Parathyroid adenoma (tissue), 2 donors: ENCODE data around the gene RBMS1.
A peak's percentile ranks its signal among the peaks of the same experiment; 100 is the strongest.

Experiments used
- H2AFZ ChIP-seq: fragments of 300-600 bp; sonication (generic); one replicate; pipeline ENCODE4 v1.7.0; 2017; ENCODE audit warnings: antibody characterized with exemption, mild to moderate bottlenecking
- H3K27ac ChIP-seq: fragments of 300-600 bp; sonication (generic); one replicate; pipeline ENCODE4 v1.7.0; 2017
- H3K27me3 ChIP-seq: fragments of 300-600 bp; sonication (generic); one replicate; pipeline ENCODE4 v1.7.0; 2017; ENCODE audit warnings: low read length; ENCODE audit not compliant: control insufficient read depth, insufficient read depth
- H3K36me3 ChIP-seq: fragments of 300-600 bp; sonication (generic); one replicate; pipeline ENCODE4 v1.7.0; 2017; ENCODE audit warnings: low read length; ENCODE audit not compliant: control insufficient read depth, insufficient read depth
- H3K4me1 ChIP-seq: fragments of 300-600 bp; sonication (generic); one replicate; pipeline ENCODE4 v1.7.0; 2017; ENCODE audit warnings: control low read depth
- H3K4me2 ChIP-seq: fragments of 300-600 bp; sonication (generic); one replicate; pipeline ENCODE4 v1.7.0; 2017; ENCODE audit warnings: low read length
- H3K4me3 ChIP-seq: fragments of 300-600 bp; sonication (generic); one replicate; pipeline ENCODE4 v1.7.0; 2017; ENCODE audit warnings: low read depth, low read length
- H3K79me2 ChIP-seq: fragments of 300-600 bp; sonication (generic); one replicate; pipeline ENCODE4 v1.7.0; 2017; ENCODE audit warnings: control low read depth
- H3K9ac ChIP-seq: fragments of 300-600 bp; sonication (generic); one replicate; pipeline ENCODE4 v1.7.0; 2017; ENCODE audit warnings: mild to moderate bottlenecking
- H3K9me3 ChIP-seq: fragments of 300-600 bp; sonication (generic); one replicate; pipeline ENCODE4 v1.7.0; 2017; ENCODE audit warnings: low read length; ENCODE audit not compliant: control insufficient read depth
- TF ChIP-seq, protein P1 (sequence below): fragments of 300-600 bp; sonication (generic); IDR thresholded peaks from one replicate; pipeline ENCODE4 v1.7.0; 2017; ENCODE audit warnings: antibody characterized with exemption, mild to moderate bottlenecking
- donor health status: primary hyperparathyroidism.

The RBMS1 gene

DNA sequence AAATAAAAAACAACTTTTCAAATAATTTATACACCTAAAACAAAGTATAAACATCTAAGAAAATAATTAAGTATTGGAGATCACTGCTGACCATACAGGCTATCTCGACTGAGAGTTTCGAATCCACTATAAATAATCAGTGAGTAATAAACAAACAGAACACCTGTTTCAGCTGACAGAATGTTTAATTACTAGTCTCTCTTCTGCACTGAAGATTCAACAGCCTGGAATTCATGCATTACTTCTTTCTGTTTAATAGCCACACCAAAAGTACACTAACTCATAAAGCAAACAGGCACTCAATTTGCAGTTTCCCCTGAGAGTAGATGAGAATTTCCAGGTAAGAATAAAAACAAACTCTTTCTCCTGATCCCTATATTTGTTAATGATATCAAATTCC lies 138.5 kb downstream of the RBMS1 start:
- H3K4me1 ChIP-seq, result peaks cover 28% of the 10 kb centered on the region
- H2AFZ ChIP-seq, result no peak overlapping the region
- no peak overlapping the region for H3K9ac ChIP-seq

DNA sequence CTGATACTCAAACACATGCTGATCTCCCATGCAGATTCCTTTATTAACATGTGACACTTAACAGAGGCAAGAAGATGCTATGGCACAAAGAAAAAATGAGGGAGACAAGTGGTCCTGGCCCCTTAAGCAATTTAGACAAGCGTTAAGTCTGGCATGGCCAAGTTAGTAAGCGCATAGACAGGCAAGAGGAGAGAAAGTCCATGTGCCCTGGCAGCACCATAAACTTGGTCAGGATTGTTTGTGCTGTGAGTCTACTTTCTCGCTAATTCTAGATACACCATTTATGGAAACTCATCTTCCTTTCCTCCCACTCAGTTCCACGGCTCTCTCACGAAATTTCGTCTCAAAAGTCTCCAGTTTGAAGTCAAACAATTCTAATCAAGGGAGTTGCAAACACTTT lies 138.9 kb downstream of the RBMS1 start:
- no peaks in the 10 kb centered on the region for H3K9me3 ChIP-seq
- no peaks in the 10 kb centered on the region for H3K27me3 ChIP-seq
- no peak overlapping the region for H3K9ac ChIP-seq
- peaks cover 28% of the 10 kb centered on the region for H3K4me1 ChIP-seq
- TF ChIP-seq, protein P1, sequence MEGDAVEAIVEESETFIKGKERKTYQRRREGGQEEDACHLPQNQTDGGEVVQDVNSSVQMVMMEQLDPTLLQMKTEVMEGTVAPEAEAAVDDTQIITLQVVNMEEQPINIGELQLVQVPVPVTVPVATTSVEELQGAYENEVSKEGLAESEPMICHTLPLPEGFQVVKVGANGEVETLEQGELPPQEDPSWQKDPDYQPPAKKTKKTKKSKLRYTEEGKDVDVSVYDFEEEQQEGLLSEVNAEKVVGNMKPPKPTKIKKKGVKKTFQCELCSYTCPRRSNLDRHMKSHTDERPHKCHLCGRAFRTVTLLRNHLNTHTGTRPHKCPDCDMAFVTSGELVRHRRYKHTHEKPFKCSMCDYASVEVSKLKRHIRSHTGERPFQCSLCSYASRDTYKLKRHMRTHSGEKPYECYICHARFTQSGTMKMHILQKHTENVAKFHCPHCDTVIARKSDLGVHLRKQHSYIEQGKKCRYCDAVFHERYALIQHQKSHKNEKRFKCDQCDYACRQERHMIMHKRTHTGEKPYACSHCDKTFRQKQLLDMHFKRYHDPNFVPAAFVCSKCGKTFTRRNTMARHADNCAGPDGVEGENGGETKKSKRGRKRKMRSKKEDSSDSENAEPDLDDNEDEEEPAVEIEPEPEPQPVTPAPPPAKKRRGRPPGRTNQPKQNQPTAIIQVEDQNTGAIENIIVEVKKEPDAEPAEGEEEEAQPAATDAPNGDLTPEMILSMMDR, result no peak
- H3K79me2 ChIP-seq, result peaks cover 74% of the 10 kb centered on the region
- H2AFZ ChIP-seq, result no peak overlapping the region
- H3K4me2 ChIP-seq, result no peak overlapping the region
- no peak overlapping the region for H3K27ac ChIP-seq
- no peak overlapping the region for H3K4me3 ChIP-seq
- no peaks in the 10 kb centered on the region for H3K36me3 ChIP-seq

More for the DNA sequence above, 138.5 kb downstream of the RBMS1 start:
- TF ChIP-seq, protein P1, result no peak
- H3K36me3 ChIP-seq, result no peaks in the 10 kb centered on the region
- H3K9me3 ChIP-seq, result no peaks in the 10 kb centered on the region
- no peak overlapping the region for H3K4me2 ChIP-seq
- no peak overlapping the region for H3K4me3 ChIP-seq
- H3K27me3 ChIP-seq, result no peaks in the 10 kb centered on the region
- H3K27ac ChIP-seq, result no peak overlapping the region
- H3K79me2 ChIP-seq, result peaks cover 74% of the 10 kb centered on the region

DNA sequence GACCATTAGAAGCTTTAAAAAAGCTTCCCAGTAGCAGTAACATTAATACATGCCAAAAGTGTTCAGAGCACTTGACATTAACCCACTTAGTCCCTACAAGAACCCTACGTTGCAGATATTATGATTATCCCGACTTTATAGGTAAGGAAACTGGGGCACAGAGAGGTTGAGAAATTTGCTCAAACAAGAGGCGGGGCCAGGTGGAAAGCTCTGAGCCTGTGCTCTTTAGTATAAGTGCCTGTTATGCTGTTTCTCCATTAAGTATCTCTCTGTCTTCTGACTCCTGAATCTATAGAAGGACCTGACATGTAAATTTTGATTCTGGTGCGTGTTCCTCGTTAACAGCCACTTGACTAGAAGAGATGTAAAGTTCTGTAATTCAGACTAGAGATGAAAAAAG lies 139.8 kb downstream of the RBMS1 start:
- H3K9me3 ChIP-seq, result no peaks in the 10 kb centered on the region
- peaks cover 76% of the 10 kb centered on the region for H3K79me2 ChIP-seq
- no peak overlapping the region for H3K4me2 ChIP-seq
- peaks cover 30% of the 10 kb centered on the region for H3K4me1 ChIP-seq
- TF ChIP-seq, protein P1, result no peak
- no peaks in the 10 kb centered on the region for H3K36me3 ChIP-seq
- no peak overlapping the region for H3K4me3 ChIP-seq
- H3K27ac ChIP-seq, result no peak overlapping the region
- H3K27me3 ChIP-seq, result no peaks in the 10 kb centered on the region
- no peak overlapping the region for H3K9ac ChIP-seq
- H2AFZ ChIP-seq, result no peak overlapping the region

DNA sequence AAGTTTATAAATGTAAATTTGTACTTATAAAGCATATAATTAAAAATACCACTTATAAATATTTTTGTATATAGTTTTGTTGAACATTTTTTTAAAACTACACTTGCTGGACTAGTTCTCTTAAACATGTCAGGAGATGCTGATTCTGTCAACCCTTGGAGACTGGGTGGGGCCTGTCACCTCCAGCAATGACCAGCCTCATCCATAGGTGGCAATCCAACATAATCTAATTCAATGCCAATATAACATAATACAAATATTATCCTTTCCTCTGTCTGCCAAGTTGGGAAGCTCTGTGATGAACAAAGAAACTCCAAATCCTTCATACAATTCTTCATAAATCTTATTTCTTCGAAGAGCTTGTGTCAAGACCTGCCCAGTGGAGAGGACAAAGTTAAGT lies 140.4 kb downstream of the RBMS1 start:
- TF ChIP-seq, protein P1, result peak; percentile 30
- H3K27me3 ChIP-seq, result no peaks in the 10 kb centered on the region
- H3K4me1 ChIP-seq, result peaks cover 30% of the 10 kb centered on the region

DNA sequence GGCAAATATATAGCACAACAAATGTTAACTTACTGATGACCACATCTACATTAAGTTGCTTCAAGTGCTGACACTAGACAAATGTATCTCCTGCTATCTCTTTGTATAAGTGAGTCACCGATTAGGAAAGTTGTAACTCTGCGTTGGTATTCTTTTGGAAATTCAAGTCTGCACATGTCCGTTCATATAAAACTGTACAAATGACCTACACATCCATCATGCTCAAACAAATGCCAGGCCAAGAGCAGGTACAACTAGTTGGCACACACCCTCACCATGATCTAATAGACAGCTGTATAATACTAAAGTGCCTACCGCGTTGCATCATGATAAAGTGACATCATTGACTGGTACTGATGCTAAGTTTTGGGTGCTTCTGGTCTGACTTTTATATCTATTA lies 141.1 kb downstream of the RBMS1 start:
- H3K79me2 ChIP-seq, result peaks cover 78% of the 10 kb centered on the region
- H3K4me1 ChIP-seq, result peaks cover 35% of the 10 kb centered on the region
- H3K27ac ChIP-seq, result no peak overlapping the region
- no peaks in the 10 kb centered on the region for H3K27me3 ChIP-seq
- no peaks in the 10 kb centered on the region for H3K9me3 ChIP-seq
- H3K36me3 ChIP-seq, result no peaks in the 10 kb centered on the region
- TF ChIP-seq, protein P1, result no peak
- no peak overlapping the region for H3K9ac ChIP-seq
- H3K4me2 ChIP-seq, result no peak overlapping the region
- no peak overlapping the region for H3K4me3 ChIP-seq
- no peak overlapping the region for H2AFZ ChIP-seq

More for the DNA sequence above, 140.4 kb downstream of the RBMS1 start:
- Histone ChIP-seq H3K79me2 (peaks cover 78% of the 10 kb centered on the region), H3K4me2 (no peak overlapping the region), H3K27ac (no peak overlapping the region), H3K9me3 (no peaks in the 10 kb centered on the region), H3K9ac (no peak overlapping the region), H3K36me3 (no peaks in the 10 kb centered on the region), H2AFZ (no peak overlapping the region), H3K4me3 (no peak overlapping the region)
